Fibroblast of skin of left biceps (primary cell): ENCODE data around the gene GLRA1.
A peak's percentile ranks its signal among the peaks of the same experiment; 100 is the strongest.
"Not testable (repeated sequence)": the region's sequence is repeated elsewhere in the genome, so short reads cannot be mapped to it uniquely, and the experiment has no call there.

Source experiments
- DNase-seq, 2 experiments: peaks; one replicate each; pipeline ENCODE4 v3.0.0-alpha.2; 2013; ENCODE audit warnings: low read depth in 2 of 2

The GLRA1 gene

DNA sequence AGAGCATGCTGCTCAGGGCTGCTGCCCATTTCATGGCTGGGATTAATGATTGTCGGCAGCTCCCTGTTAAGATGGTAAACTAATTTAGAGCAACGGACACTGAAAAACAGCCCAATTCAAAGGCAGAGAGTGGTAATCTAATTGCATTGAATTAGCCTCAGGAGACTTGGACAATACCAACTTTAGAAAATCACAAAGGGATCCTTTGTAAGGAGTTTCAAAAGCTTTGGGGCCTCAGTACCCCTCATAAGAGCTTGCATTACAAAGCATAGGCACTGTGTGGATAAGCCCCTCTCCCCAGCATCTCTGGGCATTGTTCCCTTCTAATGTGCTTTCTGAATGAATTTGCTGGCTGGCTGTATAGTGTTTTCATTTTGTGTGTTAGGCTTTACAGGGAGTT is 6.7 kb downstream of the GLRA1 start:
- DNase-seq, result no peak

GRCh38 chr5:151913425-151913824 is 11.2 kb downstream of the GLRA1 start:
- DNase-seq, result no peak

- DNase-seq, result no peak
Measured at GRCh38 chr5:151912360-151912759, 12.3 kb downstream of the GLRA1 start.

DNA sequence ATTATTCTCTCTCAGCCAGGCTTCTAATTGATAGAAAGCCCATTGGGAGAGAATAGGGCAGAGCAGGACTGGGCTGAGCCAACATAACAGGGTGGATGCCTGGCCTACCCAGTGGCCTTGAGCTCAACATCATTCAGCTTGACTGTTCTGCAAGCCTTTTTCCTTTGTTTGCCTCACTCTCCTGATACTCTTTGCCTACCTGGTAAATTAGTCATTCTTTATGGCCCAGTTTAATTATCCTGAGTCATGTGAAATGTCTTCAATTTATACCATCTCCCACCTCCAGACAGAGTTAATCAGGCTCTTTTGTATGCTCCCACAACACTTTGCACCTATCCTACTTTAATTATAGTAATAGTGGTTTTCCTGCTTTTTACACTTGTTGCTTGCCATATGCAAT is 13.6 kb downstream of the GLRA1 start:
- DNase-seq, result no peak

DNA sequence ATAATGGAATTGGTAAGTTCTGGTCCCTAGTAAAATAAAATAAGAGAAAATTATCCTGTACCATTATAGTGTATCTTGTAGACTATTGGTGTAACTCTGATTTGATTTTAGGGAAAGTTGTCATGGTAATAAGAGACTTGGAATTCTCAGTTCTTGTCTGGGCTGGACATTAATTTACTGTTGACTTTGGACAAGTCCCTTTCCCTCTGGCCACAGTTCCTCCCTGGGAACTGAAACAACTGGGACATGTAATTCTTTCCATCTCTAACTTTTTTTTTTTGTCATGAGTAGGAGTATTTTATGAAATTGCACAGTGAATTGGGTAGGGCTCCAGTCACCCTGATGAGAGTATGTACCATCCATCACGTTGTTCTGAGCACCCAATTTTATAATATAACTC is 15.0 kb downstream of the GLRA1 start:
- DNase-seq, result no peak

DNA sequence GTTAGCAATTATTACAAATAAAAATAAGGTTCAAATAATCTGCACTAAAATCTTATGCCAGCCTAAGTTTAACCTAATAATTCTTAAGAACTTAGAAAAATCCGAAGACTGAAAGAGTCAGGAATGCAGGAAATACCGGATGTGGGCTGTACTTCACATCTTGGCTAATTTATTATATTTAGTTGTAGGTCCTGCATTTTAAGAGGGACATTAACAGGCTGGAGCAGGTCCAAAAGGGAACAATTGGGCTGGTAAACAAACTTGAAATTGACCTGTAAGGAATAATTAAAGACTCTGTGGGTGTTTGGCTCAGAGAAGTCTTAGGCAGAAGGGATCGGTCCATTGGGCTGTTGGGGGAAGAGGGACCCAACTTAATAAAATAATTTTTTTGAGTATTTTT is 18.4 kb downstream of the GLRA1 start:
- DNase-seq, result no peak

DNA sequence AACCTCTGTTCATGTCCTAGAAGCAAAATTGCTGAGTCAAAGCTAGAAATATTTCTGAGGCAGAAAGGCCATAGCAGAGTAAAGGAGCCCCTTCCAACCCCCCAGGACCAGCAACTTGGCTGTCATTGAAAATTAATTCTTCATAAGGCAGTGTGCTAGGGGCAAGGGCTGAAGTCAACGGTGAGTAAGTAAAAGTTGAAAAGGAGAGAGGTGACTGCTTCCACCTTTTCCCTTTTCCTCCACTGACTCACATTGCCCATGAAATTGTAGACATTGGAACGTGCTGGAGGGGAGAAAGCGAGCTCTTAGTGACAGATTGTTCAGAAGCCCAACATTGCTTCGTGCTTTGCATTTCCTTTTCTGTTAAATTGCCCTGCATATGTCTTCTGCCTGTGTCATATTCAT is 19.1 kb downstream of the GLRA1 start:
- no peak for DNase-seq

GRCh38 chr5:151904909-151905308 is 19.7 kb downstream of the GLRA1 start:
- DNase-seq, result no peak

DNA sequence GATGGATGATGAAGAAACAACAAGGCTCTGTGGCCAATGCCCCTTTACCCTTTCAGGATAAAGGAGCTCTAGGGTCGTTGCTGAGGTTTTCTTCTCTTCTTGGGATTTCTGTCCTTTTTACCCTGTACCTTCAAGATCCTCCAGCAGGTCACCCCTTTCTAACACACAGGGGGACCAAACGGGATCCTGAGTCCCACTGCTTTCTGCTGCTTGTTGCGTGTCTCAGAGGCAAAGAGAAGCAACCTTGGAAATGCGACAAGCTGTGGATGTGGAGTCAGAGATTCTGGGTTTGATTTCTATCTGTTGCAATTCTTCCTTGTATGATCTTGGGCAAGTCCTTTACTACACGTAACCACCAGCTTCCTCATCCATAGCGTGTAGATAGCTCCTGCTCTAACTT is 20.5 kb downstream of the GLRA1 start:
- no peak for DNase-seq

DNA sequence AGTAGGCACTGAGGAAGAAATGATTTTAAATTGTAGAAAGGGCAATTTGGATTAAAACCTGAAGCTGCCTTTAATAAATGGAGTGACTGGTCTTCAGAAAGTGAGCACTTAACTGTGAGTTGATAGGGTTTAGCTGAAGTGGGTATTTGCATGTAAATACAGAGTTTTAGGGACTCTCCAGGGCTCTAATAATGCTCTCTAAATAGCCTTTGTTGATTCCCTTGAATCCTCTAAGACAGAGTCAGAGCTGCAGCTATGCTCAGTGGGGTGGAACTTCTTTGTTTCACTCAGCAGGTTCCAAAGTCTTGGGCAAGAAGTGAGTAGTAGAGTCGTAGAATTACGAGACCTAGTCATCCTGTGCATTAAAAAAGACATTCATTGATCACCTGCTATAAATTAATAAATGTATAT is 21.4 kb downstream of the GLRA1 start:
- DNase-seq, result no peak

- DNase-seq, result no peak
Measured at GRCh38 chr5:151902215-151902614, 22.4 kb downstream of the GLRA1 start.

GRCh38 chr5:151901611-151902010 is 23.0 kb downstream of the GLRA1 start:
- no peak for DNase-seq

GRCh38 chr5:151900891-151901290 is 23.8 kb downstream of the GLRA1 start:
- DNase-seq, result no peak

DNA sequence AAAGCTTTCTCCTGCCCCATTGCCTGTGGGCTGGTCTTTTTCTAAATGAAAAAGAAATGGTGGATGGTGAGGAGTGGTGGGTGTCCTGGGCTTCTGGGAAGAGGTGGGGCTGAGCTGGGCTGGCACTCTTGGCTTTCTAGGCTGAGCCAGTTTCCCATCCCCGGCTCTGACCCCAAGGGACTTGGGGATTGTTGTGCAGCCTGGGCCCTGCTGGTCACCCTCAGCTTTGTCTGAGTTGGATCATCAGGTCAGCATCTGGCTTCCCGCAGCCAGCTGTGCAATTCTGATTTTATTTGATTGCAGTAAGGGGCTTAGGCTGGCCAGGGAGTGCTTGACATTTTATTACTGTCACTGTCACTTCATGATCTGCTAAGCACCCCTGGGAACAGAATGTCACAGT is 25.3 kb downstream of the GLRA1 start:
- DNase-seq, result no peak

GRCh38 chr5:151897896-151898295 is 26.8 kb downstream of the GLRA1 start:
- DNase-seq, result no peak

GRCh38 chr5:151897020-151897552 is 27.6 kb downstream of the GLRA1 start:
- no peak for DNase-seq

DNA sequence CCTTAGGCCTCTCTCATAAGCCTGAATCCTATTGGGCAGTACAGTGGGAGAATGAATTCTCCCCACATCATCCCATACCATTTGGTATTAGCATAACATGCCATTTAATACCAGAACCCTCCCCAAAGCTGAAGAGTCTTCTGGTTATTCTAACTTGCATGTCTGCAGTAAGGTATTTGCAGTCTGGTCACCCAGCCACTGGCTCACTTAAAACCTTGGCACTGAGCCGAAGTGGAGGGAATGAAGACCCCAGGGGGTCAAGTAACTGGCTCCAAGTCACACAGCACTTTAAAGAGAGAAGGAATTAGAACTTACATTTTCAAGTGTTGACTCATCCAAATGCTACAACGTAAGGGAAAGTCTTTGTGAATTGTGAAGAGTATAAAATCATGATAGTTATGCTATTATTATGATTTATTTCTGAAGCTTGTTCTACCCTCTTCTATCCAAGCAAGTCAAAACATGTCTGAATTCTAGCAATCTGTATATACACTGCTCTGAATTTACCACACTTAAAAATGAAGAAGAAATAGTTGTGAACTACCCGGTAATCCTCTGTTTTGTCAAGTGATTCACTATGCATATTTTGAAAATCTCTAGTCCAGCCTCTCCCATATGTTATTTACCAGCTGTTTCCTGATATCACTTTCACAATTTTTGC is 28.5 kb downstream of the GLRA1 start:
- DNase-seq, result peak; percentile 47 to 61

GRCh38 chr5:151895660-151896030 is 29.0 kb downstream of the GLRA1 start:
- DNase-seq, result no peak

GRCh38 chr5:151893485-151893884 is 31.2 kb downstream of the GLRA1 start:
- not testable (repeated sequence) for DNase-seq

- no peak for DNase-seq
Measured at GRCh38 chr5:151892393-151892792, 32.3 kb downstream of the GLRA1 start.

DNA sequence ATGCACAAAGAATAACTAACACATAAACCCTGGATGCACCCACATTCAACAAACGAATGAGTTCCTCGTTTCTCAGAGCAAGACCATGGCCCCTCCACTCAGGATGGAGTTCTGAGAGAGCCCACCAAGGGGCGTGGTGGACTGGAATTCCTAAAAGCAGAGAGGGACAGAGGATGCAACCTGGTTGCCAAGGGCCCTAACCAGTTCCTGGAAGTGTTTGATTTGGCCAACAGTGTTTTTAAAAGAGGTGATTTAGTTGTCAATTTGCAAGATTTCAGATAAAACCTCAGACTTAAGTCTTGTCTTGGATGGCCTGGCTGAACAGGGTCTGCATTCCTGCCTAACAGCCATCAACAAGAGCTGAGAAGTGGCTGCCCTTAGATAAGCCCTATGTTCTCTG is 34.4 kb downstream of the GLRA1 start:
- no peak for DNase-seq

DNA sequence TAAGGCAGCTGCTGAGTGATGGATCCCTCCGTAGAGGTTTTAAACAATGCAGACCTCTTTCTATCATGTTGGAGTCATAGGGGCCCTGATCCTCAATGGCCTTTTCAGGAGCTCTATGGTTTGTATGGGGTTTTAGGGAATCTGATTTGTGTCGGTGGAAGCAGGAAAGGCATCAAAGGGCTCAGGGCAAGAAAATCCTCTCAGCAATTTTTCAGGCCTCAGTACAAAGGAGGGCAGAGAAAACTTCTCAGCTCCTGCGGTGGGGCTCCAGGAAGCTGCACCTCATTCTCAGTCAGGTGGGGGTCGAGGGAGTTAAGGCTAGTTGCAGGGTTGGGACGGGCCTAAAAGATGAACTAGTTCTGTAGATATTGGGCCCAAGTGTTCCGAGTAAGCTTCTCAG is 35.0 kb downstream of the GLRA1 start:
- no peak for DNase-seq

- DNase-seq, result no peak
Measured at GRCh38 chr5:151886546-151887275, 37.9 kb downstream of the GLRA1 start.
